Subcutaneous adipose tissue (tissue), 4 donors: ENCODE results near the gene GBE1. TPM values are rescaled to one million over a fixed set of nuclear protein-coding genes. Genes with fewer than 3 reads are reported as not detected.

ENCODE experiments used
- CTCF ChIP-seq: fragments of 450-650 bp; IDR thresholded peaks from one replicate; pipeline ENCODE4 v1.5.1; 2016; ENCODE audit warnings: low read depth, mild to moderate bottlenecking, control low read depth, antibody characterized with exemption, moderate library complexity
- total RNA-seq, 4 donors: library from RNA; depleted of rRNA; stranded (reverse); fragments of >200 nt; gene quantifications; one replicate each; pipeline ENCODE4 v1.1.0, GENCODE V29; 2016

Gene GBE1
- total RNA-seq, 4 donors from 2014 or later, result 134 to 224 (median 199) TPM

- no peak for TF ChIP-seq CTCF
Measured at GRCh38 chr3:81485444-81485865, 276.0 kb downstream of the GBE1 start.

- no peak for TF ChIP-seq CTCF
Measured at GRCh38 chr3:81484520-81484919, 276.9 kb downstream of the GBE1 start.

GRCh38 chr3:81483046-81483445 lies 278.4 kb downstream of the GBE1 start:
- TF ChIP-seq CTCF, result no peak

GRCh38 chr3:81477740-81478139 lies 283.7 kb downstream of the GBE1 start:
- no peak for TF ChIP-seq CTCF

GRCh38 chr3:81476692-81477091 lies 284.8 kb downstream of the GBE1 start:
- no peak for TF ChIP-seq CTCF

- no peak for TF ChIP-seq CTCF
Measured at GRCh38 chr3:81472600-81473362, 288.7 kb downstream of the GBE1 start.

- no peak for TF ChIP-seq CTCF
Measured at GRCh38 chr3:81470524-81471278, 290.7 kb downstream of the GBE1 start.
